Measurements from ENCODE around the gene TSPEAR.
"Not testable (repeated sequence)": the region's sequence is repeated elsewhere in the genome, so short reads cannot be mapped to it uniquely, and the experiment has no call there.

Gene TSPEAR

DNA sequence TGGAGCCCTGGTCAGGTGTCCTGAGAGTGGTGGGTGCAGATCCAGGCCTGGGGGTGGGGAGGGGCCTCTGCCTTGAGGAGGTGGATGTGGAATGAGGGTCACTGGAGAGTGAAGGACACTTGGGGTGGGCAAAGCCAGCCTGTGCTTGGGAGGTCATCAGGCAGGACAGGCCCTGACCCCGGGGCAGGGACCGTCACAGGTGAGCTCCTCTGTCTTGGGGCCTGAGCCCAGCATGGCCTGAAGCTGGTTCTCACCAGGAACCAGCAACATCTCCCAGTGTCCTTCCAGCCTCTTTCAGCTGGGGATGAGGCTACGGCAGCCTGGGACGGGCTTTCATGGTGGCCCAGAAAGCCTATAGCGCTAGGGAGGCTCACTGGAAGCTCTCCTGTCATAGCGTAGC is 159.2 kb downstream of the TSPEAR start:
- no peak overlapping the region for H3K4me3 ChIP-seq (ENCODE audit: low read depth, low read length)
- DNase-seq (ENCODE audit: low read depth), result no peak
- TF ChIP-seq, protein P1, sequence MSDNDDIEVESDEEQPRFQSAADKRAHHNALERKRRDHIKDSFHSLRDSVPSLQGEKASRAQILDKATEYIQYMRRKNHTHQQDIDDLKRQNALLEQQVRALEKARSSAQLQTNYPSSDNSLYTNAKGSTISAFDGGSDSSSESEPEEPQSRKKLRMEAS (IDR thresholded peaks at IDR 0.05; ENCODE audit: low read depth, low read length), result no peak
- TF ChIP-seq MYC (IDR thresholded peaks at IDR 0.05; ENCODE audit: low read depth, low read length) (no peak), POLR2A (IDR thresholded peaks at IDR 0.05; ENCODE audit: extremely low read depth, insufficient read length) (no peak)
- TF ChIP-seq, protein P2, sequence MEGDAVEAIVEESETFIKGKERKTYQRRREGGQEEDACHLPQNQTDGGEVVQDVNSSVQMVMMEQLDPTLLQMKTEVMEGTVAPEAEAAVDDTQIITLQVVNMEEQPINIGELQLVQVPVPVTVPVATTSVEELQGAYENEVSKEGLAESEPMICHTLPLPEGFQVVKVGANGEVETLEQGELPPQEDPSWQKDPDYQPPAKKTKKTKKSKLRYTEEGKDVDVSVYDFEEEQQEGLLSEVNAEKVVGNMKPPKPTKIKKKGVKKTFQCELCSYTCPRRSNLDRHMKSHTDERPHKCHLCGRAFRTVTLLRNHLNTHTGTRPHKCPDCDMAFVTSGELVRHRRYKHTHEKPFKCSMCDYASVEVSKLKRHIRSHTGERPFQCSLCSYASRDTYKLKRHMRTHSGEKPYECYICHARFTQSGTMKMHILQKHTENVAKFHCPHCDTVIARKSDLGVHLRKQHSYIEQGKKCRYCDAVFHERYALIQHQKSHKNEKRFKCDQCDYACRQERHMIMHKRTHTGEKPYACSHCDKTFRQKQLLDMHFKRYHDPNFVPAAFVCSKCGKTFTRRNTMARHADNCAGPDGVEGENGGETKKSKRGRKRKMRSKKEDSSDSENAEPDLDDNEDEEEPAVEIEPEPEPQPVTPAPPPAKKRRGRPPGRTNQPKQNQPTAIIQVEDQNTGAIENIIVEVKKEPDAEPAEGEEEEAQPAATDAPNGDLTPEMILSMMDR (IDR thresholded peaks at IDR 0.05; ENCODE audit: low read depth, low read length), result no peak

DNA sequence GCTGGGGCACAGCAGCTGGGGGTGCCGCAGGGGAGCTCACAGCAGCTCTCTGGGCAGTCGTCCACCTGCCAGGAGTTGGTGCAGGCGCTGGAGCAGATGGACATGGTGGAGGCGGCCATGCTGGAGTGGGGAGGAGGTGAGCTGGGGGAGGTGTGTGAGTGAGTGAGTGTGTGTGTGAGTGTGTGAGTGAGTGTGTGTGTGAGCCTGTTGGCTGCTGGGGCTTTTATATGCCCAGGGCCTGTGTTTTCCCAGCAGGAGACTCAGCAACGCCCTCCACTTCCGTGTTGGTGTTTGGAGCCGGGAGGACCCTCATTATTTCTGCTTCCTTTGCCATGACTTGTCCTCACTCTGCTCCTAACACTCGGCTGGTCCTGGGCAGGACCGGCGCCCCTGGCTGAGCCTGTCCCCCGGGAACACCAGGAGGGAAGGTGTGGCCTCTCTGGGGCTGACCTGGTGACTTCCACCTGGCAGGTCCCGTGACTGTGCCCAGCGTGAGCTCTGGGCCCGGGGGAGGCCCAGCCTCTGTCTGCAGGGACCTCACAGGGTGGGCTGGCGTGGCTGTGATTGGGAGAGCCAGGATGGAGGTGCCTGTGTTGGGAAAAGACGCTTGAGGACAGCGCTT is 159.9 kb downstream of the TSPEAR start, which contains the start of gene KRTAP10-2:
Gene KRTAP10-2, minus strand, starts transcription at position 166 of the 622 bp plus-strand sequence. Its CDS starts 47 bp downstream, at position 119.
- H3K4me3 ChIP-seq (ENCODE audit: low read depth, low read length), result no peak within 1 kb of the TSS
- TF ChIP-seq, protein P1 (IDR thresholded peaks at IDR 0.05; ENCODE audit: low read depth, low read length), result no peak
- TF ChIP-seq POLR2A (IDR thresholded peaks at IDR 0.05; ENCODE audit: extremely low read depth, insufficient read length), result no peak
- TF ChIP-seq MYC (IDR thresholded peaks at IDR 0.05; ENCODE audit: low read depth, low read length), result no peak
- TF ChIP-seq, protein P2 (IDR thresholded peaks at IDR 0.05; ENCODE audit: low read depth, low read length), result no peak
- no peak for DNase-seq (ENCODE audit: low read depth)

DNA sequence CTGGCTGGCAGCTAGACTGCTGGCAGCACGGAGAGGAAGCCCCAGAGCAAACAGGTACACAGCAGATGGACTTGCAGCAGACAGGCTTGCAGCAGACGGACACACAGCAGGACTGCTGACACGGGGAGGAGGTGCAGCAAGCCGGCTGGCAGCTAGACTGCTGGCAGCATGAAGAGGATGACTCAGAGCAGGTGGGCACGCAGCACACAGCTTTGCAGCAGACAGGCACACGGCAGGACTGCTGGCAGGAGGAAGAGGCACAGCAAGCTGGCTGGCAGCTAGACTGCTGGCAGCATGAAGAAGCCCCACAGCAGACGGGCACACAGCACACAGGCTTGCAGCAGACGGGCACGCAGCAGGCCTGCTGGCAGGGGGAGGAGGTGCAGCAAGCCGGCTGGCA is 160.6 kb downstream of the TSPEAR start:
- TF ChIP-seq, protein P2 (IDR thresholded peaks at IDR 0.05; ENCODE audit: low read depth, low read length), result no peak
- TF ChIP-seq, protein P1 (IDR thresholded peaks at IDR 0.05; ENCODE audit: low read depth, low read length), result no peak
- TF ChIP-seq MYC (IDR thresholded peaks at IDR 0.05; ENCODE audit: low read depth, low read length), result no peak
- no peak overlapping the region for H3K4me3 ChIP-seq (ENCODE audit: low read depth, low read length)
- no peak for DNase-seq (ENCODE audit: low read depth)

DNA sequence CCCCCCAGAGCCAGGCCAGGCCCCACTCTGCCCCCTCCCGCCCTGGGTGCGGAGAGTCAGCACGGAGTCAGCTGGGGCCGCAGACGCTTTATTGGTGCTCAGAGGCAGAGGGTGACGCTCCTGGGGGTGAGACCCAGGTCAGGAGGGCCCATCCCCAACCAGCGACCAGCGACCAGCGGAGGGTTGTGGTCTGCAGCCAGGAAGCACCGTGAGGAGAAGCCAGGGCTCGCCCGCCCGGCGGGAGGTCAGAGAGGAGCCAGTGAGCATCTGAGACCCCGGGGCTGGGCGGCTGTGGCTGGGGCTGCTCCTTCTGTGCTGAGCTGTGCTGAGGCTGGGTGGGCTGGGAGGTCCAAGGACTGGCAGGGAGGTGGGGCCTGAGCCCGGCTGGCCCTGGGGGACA is 161.1 kb downstream of the TSPEAR start:
- DNase-seq (ENCODE audit: low read depth); H3K4me3 ChIP-seq (ENCODE audit: low read depth, low read length): not testable (repeated sequence)

DNA sequence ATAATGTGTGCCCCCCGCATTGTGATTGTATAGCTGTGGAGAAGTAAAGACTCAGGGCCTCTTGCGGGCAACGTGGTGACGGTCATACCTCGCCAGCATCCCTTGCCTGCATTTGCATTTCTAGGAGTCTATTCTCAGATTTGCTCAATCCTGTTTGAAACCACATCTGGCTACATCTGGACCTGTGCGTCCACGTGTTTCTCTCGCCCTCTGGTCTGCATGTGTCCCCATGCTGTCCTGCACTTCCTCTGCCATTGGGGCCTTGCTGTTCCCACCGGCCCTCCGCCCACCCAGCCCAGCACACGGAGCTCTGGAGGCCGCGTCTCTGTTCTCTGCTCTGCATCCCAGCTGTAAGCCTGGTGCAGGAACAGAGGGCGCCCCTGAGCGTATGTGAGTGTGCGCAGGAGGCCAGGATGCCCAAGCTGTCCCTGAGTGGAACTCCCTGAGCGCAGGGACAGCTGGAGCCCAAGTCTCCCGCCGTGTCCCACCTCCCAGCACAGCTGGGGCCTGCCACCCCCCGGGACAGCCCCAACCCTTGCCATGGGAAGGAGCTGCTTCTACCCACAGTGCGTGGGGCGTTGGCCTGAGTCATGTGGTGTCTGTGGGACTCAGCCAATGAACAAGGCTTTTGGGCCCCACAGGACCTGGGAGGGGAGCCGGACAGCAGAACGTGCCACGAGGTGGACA is 161.7 kb downstream of the TSPEAR start:
- no peak overlapping the region for H3K4me3 ChIP-seq (ENCODE audit: low read depth, low read length)
- no peak for DNase-seq (ENCODE audit: low read depth)
- TF ChIP-seq, protein P2 (IDR thresholded peaks at IDR 0.05; ENCODE audit: low read depth, low read length), result no peak
- TF ChIP-seq MYC (IDR thresholded peaks at IDR 0.05; ENCODE audit: low read depth, low read length), result no peak
- no peak for TF ChIP-seq POLR2A (IDR thresholded peaks at IDR 0.05; ENCODE audit: extremely low read depth, insufficient read length)
- TF ChIP-seq, protein P1 (IDR thresholded peaks at IDR 0.05; ENCODE audit: low read depth, low read length), result no peak

DNA sequence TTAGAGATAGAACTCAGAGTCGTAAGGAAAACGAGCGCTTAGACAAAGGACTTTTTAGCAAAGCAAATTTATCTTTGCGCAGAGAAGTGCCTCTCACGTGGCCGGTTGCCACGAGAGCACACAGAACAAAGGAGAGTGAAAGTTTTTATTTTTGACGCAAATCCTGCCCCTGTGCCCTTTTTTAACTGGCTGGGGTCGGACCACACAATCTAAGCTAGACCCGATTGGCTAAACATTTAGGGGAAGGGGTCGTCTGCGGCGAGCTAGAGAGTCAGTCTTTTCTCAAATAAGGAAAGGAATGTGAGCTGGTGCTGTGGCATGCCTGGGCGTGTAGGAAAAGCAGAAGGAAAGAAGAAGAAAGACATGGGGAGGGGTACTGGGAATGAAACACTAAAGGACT is 162.4 kb downstream of the TSPEAR start:
- TF ChIP-seq MYC (IDR thresholded peaks at IDR 0.05; ENCODE audit: low read depth, low read length) (no peak), POLR2A (IDR thresholded peaks at IDR 0.05; ENCODE audit: extremely low read depth, insufficient read length) (no peak)
- TF ChIP-seq, protein P1 (IDR thresholded peaks at IDR 0.05; ENCODE audit: low read depth, low read length), result no peak
- TF ChIP-seq, protein P2 (IDR thresholded peaks at IDR 0.05; ENCODE audit: low read depth, low read length), result no peak
- no peak overlapping the region for H3K4me3 ChIP-seq (ENCODE audit: low read depth, low read length)
- DNase-seq (ENCODE audit: low read depth), result no peak

Data from NB4 (cell line).